B cell (primary cell): ENCODE data around the gene HSD11B2. TPM values are rescaled to one million over a fixed set of nuclear protein-coding genes. Genes with fewer than 3 reads are reported as not detected.
A peak's percentile ranks its signal among the peaks of the same experiment; 100 is the strongest.

ENCODE experiments used
- ATAC-seq: fragments of 200-7000 bp; cut with Tn5 transposase; one replicate; pipeline ENCODE4 v1.10.0; 2021; ENCODE audit warnings: low read depth, mild to moderate bottlenecking, moderate number of reproducible peaks, moderate library complexity
- CTCF ChIA-PET: fragments of 350-600 bp; sonication (Branson Sonifier 250); formaldehyde crosslinking; loops from one replicate; lab custom pipeline; 2021; ENCODE audit warnings: antibody characterized with exemption, inconsistent platforms; lab: Charles Lee
- POLR2A ChIA-PET: fragments of 350-600 bp; sonication (Branson Sonifier 250); formaldehyde crosslinking; loops from one replicate; lab custom pipeline; 2021; ENCODE audit warnings: antibody characterized with exemption; lab: Charles Lee
- DNase-seq: peaks from one replicate; pipeline ENCODE4 v3.0.0; 2013
- H2AFZ ChIP-seq: 2 replicates; pipeline ENCODE4 v1.6.1; 2012; ENCODE audit warnings: mild to moderate bottlenecking, low read depth, low read length; ENCODE audit not compliant: insufficient read depth, poor library complexity, severe bottlenecking
- H3K27ac ChIP-seq, 2 donors: 1 replicate in 1 of 2; 2 replicates in 1 of 2; pipeline ENCODE4 v1.5.1; 2012 to 2013; ENCODE audit warnings: low read length in 2 of 2, mild to moderate bottlenecking in 2 of 2, moderate library complexity in 1 of 2
- H3K27me3 ChIP-seq, 4 experiments: fragments of 200-600 bp in 1 of 4; sonication (generic) in 1 of 4; replicated peaks in 1 of 4; 1 replicate in 2 of 4; 2 replicates in 2 of 4; pipeline versions ENCODE4 v1.6.1 to v1.7.0; 2013 to 2016; ENCODE audit warnings: low read length in 3 of 4, mild to moderate bottlenecking in 2 of 4, mixed read lengths in 1 of 4, moderate library complexity in 1 of 4; ENCODE audit not compliant: insufficient read depth in 4 of 4, control insufficient read depth in 3 of 4; ENCODE audit errors: control extremely low read depth in 1 of 4
- H3K36me3 ChIP-seq, 2 experiments: replicated peaks in 1 of 2; 1 replicate in 1 of 2; 2 replicates in 1 of 2; pipeline versions ENCODE4 v1.6.1 to v1.7.1; 2013; ENCODE audit warnings: low read length in 1 of 2; ENCODE audit not compliant: insufficient read depth in 2 of 2, control insufficient read depth in 1 of 2; ENCODE audit errors: control extremely low read depth in 1 of 2, extremely low read depth in 1 of 2
- H3K4me1 ChIP-seq, 2 donors: fragments of 200-600 bp in 1 of 2; sonication (generic) in 1 of 2; 1 replicate in 1 of 2; 2 replicates in 1 of 2; pipeline versions ENCODE4 v1.5.1 to v1.6.1; 2013 to 2017; ENCODE audit warnings: low read length in 2 of 2; ENCODE audit not compliant: control insufficient read depth in 2 of 2, insufficient read depth in 2 of 2
- H3K4me2 ChIP-seq: replicated peaks from 2 replicates; pipeline ENCODE3; 2012; ENCODE audit warnings: mild to moderate bottlenecking, low read depth, low read length; ENCODE audit not compliant: poor library complexity, severe bottlenecking
- H3K4me3 ChIP-seq, 5 experiments: fragments of 200-600 bp in 1 of 5; sonication (generic) in 1 of 5; 1 replicate in 3 of 5; 2 replicates in 2 of 5; pipeline versions ENCODE4 v1.5.1 to v1.7.0; 2011 to 2016; ENCODE audit warnings: low read length in 4 of 5, mild to moderate bottlenecking in 4 of 5, low read depth in 2 of 5, control low read depth in 1 of 5, moderate library complexity in 1 of 5; ENCODE audit not compliant: insufficient read depth in 1 of 5; ENCODE audit errors: control extremely low read depth in 1 of 5, extremely low read depth in 1 of 5
- H3K79me2 ChIP-seq: fragments of 200-600 bp; sonication (generic); one replicate; pipeline ENCODE4 v1.6.0; 2016; ENCODE audit warnings: low read length; ENCODE audit not compliant: control insufficient read depth, insufficient read depth
- H3K9ac ChIP-seq: fragments of 200-600 bp; sonication (generic); 2 replicates; pipeline ENCODE4 v1.6.1; 2017; ENCODE audit warnings: mild to moderate bottlenecking, low read length, moderate library complexity
- H3K9me3 ChIP-seq, 3 donors: one replicate each; pipeline versions ENCODE4 v1.6.1 to v1.7.1; 2013; ENCODE audit warnings: low read length in 2 of 3; ENCODE audit not compliant: control insufficient read depth in 2 of 3, insufficient read depth in 1 of 3; ENCODE audit errors: control extremely low read depth in 1 of 3
- H4K20me1 ChIP-seq: 2 replicates; pipeline ENCODE4 v1.6.0; 2012; ENCODE audit warnings: mild to moderate bottlenecking, low read length; ENCODE audit not compliant: insufficient read depth, control insufficient read depth, poor library complexity, severe bottlenecking
- H3K27ac Mint-ChIP-seq: one replicate; pipeline ENCODE4 v1.8.0; 2021; ENCODE audit warnings: mixed read lengths
- H3K27me3 Mint-ChIP-seq: one replicate; pipeline ENCODE4 v1.8.0; 2021; ENCODE audit warnings: mixed read lengths
- H3K4me1 Mint-ChIP-seq: one replicate; pipeline ENCODE4 v1.8.0; 2021; ENCODE audit warnings: mixed read lengths
- H3K4me3 Mint-ChIP-seq: one replicate; pipeline ENCODE4 v1.8.0; 2021; ENCODE audit warnings: mixed read lengths
- H3K9me3 Mint-ChIP-seq: one replicate; pipeline ENCODE4 v1.8.0; 2022; ENCODE audit warnings: mixed read lengths; ENCODE audit not compliant: insufficient read depth
- EZH2 ChIP-seq: IDR thresholded peaks from 2 replicates; pipeline ENCODE4 v1.6.1; 2012; ENCODE audit warnings: borderline replicate concordance, low read depth, mild to moderate bottlenecking, moderate library complexity, low read length; ENCODE audit not compliant: insufficient read depth, poor library complexity, severe bottlenecking
- WGBS: methylation state at CpG from one replicate; pipeline ENCODE4 v1.1.5; 2013; ENCODE audit warnings: missing lambda C conversion rate; ENCODE audit not compliant: insufficient coverage; 5-methylcytosine and 5-hydroxymethylcytosine counted together
- intact Hi-C: fragments of 100-400 bp; cut with micrococcal nuclease; formaldehyde crosslinking; loops from one replicate; pipeline ENCODE4 v1.10.0; 2022
- polyA plus RNA-seq: library from polyadenylated mRNA; depleted of rRNA; stranded (reverse); fragments of >200 nt; gene quantifications from 2 replicates; pipeline ENCODE4 v1.2.3, GENCODE V29; 2012
- total RNA-seq, 2 donors: library from RNA; stranded (reverse); fragments of 120-200 nt in 1 of 2; gene quantifications; 1 replicate in 1 of 2; 2 replicates in 1 of 2; pipeline versions ENCODE4 v1.2.3 to v1.2.4, GENCODE V29; 2013 to 2022
- TF ChIP-seq, protein P1 (sequence below): fragments of 200-600 bp; IDR thresholded peaks from one replicate; pipeline ENCODE4 v1.8.0; 2022; ENCODE audit warnings: antibody characterized with exemption, mild to moderate bottlenecking

The HSD11B2 gene
- total and polyA plus RNA-seq, 2 donors (not counting 1 experiment from before 2014, with no cell fraction given): 0.09 TPM; not detected in 1

DNA sequence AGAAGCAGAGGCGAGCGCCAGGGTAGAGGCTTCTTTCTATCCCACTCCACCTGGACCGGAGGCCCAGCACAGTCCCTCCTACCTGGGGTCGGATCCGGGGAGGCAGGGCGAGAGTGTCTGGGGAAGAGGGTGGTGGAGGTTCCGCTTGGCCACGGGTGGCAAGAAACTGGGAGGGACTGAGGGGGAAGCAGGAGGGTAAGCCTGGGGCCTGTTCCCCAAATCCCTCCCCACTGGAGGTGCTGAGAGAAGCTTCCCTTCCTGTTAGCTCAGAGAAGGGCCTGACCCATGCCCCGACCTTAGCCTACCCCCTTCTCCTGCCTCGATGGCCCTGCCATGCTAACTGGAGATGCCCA lies 35.8 kb upstream of the HSD11B2 start:
- peak overlapping the region; percentile 52 for H3K4me3 Mint-ChIP-seq
- peaks cover 28% of the 10 kb centered on the region for H3K27me3 Mint-ChIP-seq
- Histone ChIP-seq H4K20me1 (no peaks in the 10 kb centered on the region), H3K4me1 (peaks cover 35 to 41% of the 10 kb centered on the region in 2 donors), H3K4me3 (peak overlapping the region in 2 of 5 experiments; percentile 8 to 39), H3K27me3 (peaks cover 0 to 55% (median 31%) of the 10 kb centered on the region in 4 experiments), H3K36me3 (no peaks in the 10 kb centered on the region), H3K9ac (peak overlapping the region; percentile 45), H3K4me2 (peak overlapping the region; percentile 85), H3K27ac (no peak overlapping the region), H3K9me3 (peaks cover 0 to 18% (median 0%) of the 10 kb centered on the region in 3 donors), H2AFZ (peak overlapping the region; percentile 73), H3K79me2 (no peaks in the 10 kb centered on the region)
- TF ChIP-seq EZH2: no peak
- TF ChIP-seq, protein P1, sequence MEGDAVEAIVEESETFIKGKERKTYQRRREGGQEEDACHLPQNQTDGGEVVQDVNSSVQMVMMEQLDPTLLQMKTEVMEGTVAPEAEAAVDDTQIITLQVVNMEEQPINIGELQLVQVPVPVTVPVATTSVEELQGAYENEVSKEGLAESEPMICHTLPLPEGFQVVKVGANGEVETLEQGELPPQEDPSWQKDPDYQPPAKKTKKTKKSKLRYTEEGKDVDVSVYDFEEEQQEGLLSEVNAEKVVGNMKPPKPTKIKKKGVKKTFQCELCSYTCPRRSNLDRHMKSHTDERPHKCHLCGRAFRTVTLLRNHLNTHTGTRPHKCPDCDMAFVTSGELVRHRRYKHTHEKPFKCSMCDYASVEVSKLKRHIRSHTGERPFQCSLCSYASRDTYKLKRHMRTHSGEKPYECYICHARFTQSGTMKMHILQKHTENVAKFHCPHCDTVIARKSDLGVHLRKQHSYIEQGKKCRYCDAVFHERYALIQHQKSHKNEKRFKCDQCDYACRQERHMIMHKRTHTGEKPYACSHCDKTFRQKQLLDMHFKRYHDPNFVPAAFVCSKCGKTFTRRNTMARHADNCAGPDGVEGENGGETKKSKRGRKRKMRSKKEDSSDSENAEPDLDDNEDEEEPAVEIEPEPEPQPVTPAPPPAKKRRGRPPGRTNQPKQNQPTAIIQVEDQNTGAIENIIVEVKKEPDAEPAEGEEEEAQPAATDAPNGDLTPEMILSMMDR: no peak
- peaks cover 25% of the 10 kb centered on the region for H3K4me1 Mint-ChIP-seq
- ChIA-PET CTCF (interaction anchor here (1.2 kb wide), 1 partner anchor 134 kb away, joined by 5 read pairs; no protein-coding TSS in a partner anchor), POLR2A (no interaction called here)
- DNase-seq (no peak), ATAC-seq (no peak)
- intact Hi-C loops: loop anchor here (2.0 to 10.0 kb wide), 2 partner anchors 22 to 50 kb away; partner anchors contain the start of gene ZDHHC1
- no peaks in the 10 kb centered on the region for H3K9me3 Mint-ChIP-seq
- WGBS: 74% methylated on average over 6 of the region's 10 CpGs
- no peak overlapping the region for H3K27ac Mint-ChIP-seq

DNA sequence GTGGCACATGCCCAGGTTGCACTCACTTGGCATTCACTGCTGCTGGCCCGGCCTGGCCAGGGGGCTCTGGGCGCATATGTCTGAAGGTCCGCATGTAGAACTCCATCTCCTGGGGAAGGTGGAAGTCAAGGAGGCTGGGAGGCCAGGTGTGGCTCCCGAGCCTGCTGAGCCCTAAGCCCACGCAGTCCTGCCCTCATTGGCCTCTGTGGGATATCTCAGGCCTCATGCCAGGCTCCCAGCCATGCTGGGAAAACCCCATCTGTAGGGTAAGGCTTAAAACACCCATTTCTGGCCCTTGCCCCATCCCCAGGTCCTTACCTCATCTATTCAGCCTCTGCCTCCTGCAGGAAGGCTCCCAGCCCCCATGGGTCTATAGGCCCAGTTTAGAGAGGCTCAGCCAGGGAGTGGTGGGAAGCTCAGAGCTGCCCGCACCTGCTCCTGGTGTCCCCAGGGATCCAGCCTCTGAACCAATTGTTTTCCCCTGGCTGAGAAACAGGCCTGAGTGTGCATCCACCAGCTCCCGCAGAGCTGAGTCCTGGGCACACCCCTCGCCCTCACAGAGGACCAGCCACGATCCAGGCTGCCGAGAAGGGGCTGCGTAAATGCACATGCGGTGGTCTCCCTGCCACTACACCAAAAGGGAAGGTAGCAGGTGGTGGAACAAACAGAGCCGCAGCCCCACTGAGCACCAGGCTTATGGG lies 35.3 kb upstream of the HSD11B2 start:
- Histone ChIP-seq H3K27ac (no peak overlapping the region), H3K27me3 (peaks cover 0 to 55% (median 31%) of the 10 kb centered on the region in 4 experiments), H2AFZ (no peak overlapping the region), H3K4me2 (peak overlapping the region; percentile 85), H4K20me1 (no peaks in the 10 kb centered on the region), H3K9me3 (peaks cover 0 to 18% (median 0%) of the 10 kb centered on the region in 3 donors), H3K4me1 (peaks cover 32 to 36% of the 10 kb centered on the region in 2 donors), H3K9ac (no peak overlapping the region), H3K4me3 (no peak overlapping the region), H3K79me2 (no peaks in the 10 kb centered on the region), H3K36me3 (no peaks in the 10 kb centered on the region)
- CTCF ChIA-PET: no interaction called here
- ATAC-seq (no peak), DNase-seq (no peak)
- no peak overlapping the region for H3K27ac Mint-ChIP-seq
- H3K9me3 Mint-ChIP-seq: no peaks in the 10 kb centered on the region
- POLR2A ChIA-PET: no interaction called here
- intact Hi-C loops: loop anchor here (2.0 to 10.0 kb wide), 2 partner anchors 21 to 51 kb away; partner anchors contain the start of gene ZDHHC1
- H3K4me3 Mint-ChIP-seq: peak overlapping the region; percentile 52
- peaks cover 28% of the 10 kb centered on the region for H3K27me3 Mint-ChIP-seq
- WGBS: 89% methylated on average over 13 of the region's 13 CpGs
- peaks cover 21% of the 10 kb centered on the region for H3K4me1 Mint-ChIP-seq
- no peak for TF ChIP-seq EZH2
- TF ChIP-seq, protein P1: no peak
